Muscle layer of colon (tissue), 2 donors: Measurements from ENCODE around the gene PHACTR3.
"Not testable (repeated sequence)": the region's sequence is repeated elsewhere in the genome, so short reads cannot be mapped to it uniquely, and the experiment has no call there.

Experiments used
- H3K27ac ChIP-seq: one replicate; pipeline ENCODE4 v1.7.0; 2013; ENCODE audit warnings: low read depth, mild to moderate bottlenecking, low read length, moderate library complexity
- H3K27me3 ChIP-seq, 2 donors: one replicate each; pipeline ENCODE4 v1.7.0; 2013; ENCODE audit warnings: low read length in 2 of 2, mild to moderate bottlenecking in 2 of 2; ENCODE audit not compliant: insufficient read depth in 2 of 2, control insufficient read depth in 1 of 2
- H3K36me3 ChIP-seq: one replicate; pipeline ENCODE4 v1.7.0; 2013; ENCODE audit warnings: mild to moderate bottlenecking, low read length; ENCODE audit not compliant: insufficient read depth
- H3K4me1 ChIP-seq: one replicate; pipeline ENCODE4 v1.7.0; 2013; ENCODE audit warnings: mild to moderate bottlenecking, low read length; ENCODE audit not compliant: insufficient read depth
- H3K4me3 ChIP-seq, 2 donors: one replicate each; pipeline ENCODE4 v1.7.0; 2013; ENCODE audit warnings: low read length in 2 of 2, low read depth in 1 of 2, mild to moderate bottlenecking in 1 of 2, moderate library complexity in 1 of 2
- H3K9ac ChIP-seq: one replicate; pipeline ENCODE4 v1.7.0; 2013; ENCODE audit warnings: low read length
- H3K9me3 ChIP-seq: one replicate; pipeline ENCODE4 v1.7.0; 2013; ENCODE audit warnings: mild to moderate bottlenecking, low read length
- donor health status: abdominal sarcoma.
- donor health status: Adenocarcinoma of cecum.

PHACTR3 gene

GRCh38 chr20:59845472-59845871 is 241.1 kb downstream of the PHACTR3 start:
- Histone ChIP-seq H3K4me1 (no peaks in the 10 kb centered on the region), H3K4me3 (no peak overlapping the region), H3K9me3 (no peaks in the 10 kb centered on the region), H3K9ac (no peak overlapping the region), H3K27ac (no peak overlapping the region), H3K36me3 (no peaks in the 10 kb centered on the region), H3K27me3 (peaks cover 0 to under 1% of the 10 kb centered on the region in 2 donors)

- no peak overlapping the region for H3K9ac ChIP-seq
- no peaks in the 10 kb centered on the region for H3K4me1 ChIP-seq
- H3K27me3 ChIP-seq, result no peaks in the 10 kb centered on the region
- H3K9me3 ChIP-seq, result no peaks in the 10 kb centered on the region
- H3K36me3 ChIP-seq, result no peaks in the 10 kb centered on the region
- H3K4me3 ChIP-seq, result no peak overlapping the region
- no peak overlapping the region for H3K27ac ChIP-seq
Measured at GRCh38 chr20:59848182-59848581, 243.8 kb downstream of the PHACTR3 start.

DNA sequence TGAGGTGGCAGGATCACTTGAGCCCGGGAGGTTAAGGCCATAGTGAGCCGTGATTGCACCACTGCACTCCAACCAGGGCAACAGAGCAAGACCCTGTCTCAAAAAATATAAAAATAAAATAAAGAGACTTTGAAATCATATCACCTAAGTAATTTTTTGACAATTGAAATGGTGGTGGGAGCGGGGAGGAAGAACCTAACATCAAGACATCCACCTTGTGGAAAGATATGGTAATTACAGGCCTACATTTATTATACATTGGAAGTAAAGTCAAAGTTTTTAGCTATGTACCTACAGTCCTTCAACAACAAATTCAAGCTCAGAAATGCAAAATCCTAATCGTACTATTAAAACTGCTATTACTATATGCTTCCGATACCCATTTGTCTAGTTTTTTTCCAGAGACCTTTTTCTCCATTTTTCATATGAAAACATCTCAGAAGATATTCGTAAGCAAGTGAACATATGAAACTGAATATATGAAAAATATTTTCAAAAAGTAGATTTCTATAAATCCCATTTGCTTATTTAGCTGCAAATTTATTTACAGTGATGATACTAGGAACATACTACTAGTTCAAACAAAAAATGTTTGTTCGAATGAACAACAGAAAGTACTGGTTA is 245.8 kb downstream of the PHACTR3 start:
- no peaks in the 10 kb centered on the region for H3K9me3 ChIP-seq
- H3K27ac ChIP-seq, result no peak overlapping the region
- H3K4me3 ChIP-seq, result no peak overlapping the region
- no peak overlapping the region for H3K9ac ChIP-seq
- H3K4me1 ChIP-seq, result no peaks in the 10 kb centered on the region
- H3K27me3 ChIP-seq, result no peaks in the 10 kb centered on the region
- no peaks in the 10 kb centered on the region for H3K36me3 ChIP-seq

- not testable (repeated sequence) for H3K27ac ChIP-seq, H3K9me3 ChIP-seq, H3K9ac ChIP-seq, H3K4me1 ChIP-seq, H3K4me3 ChIP-seq, H3K27me3 ChIP-seq, H3K36me3 ChIP-seq
Measured at GRCh38 chr20:59856526-59856925, 252.2 kb downstream of the PHACTR3 start.

DNA sequence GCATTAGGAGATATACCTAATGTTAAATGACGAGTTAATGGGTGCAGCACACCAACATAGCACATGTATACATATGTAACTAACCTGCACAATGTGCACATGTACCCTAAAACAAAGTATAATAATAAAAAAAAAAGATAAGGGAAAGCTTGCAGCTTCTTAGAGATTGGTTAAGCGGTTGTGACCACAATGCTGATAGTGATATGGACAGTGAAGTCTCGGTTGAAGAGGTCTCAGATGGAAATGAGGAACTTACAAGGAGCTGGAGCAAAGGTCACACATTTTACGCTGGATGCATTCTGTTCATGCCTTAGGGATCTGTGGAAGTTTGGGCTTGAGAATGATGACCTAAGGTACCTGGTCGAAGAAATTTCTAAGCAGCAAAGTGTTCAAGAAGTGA is 252.6 kb downstream of the PHACTR3 start:
- H3K9me3 ChIP-seq, H3K4me3 ChIP-seq, H3K27ac ChIP-seq, H3K9ac ChIP-seq, H3K36me3 ChIP-seq, H3K4me1 ChIP-seq, H3K27me3 ChIP-seq: not testable (repeated sequence)

GRCh38 chr20:59857966-59858365 is 253.6 kb downstream of the PHACTR3 start:
- H3K4me3 ChIP-seq, result no peak overlapping the region
- no peak overlapping the region for H3K9ac ChIP-seq
- no peaks in the 10 kb centered on the region for H3K36me3 ChIP-seq
- H3K4me1 ChIP-seq, result no peaks in the 10 kb centered on the region
- no peaks in the 10 kb centered on the region for H3K27me3 ChIP-seq
- no peak overlapping the region for H3K27ac ChIP-seq
- H3K9me3 ChIP-seq, result no peaks in the 10 kb centered on the region

DNA sequence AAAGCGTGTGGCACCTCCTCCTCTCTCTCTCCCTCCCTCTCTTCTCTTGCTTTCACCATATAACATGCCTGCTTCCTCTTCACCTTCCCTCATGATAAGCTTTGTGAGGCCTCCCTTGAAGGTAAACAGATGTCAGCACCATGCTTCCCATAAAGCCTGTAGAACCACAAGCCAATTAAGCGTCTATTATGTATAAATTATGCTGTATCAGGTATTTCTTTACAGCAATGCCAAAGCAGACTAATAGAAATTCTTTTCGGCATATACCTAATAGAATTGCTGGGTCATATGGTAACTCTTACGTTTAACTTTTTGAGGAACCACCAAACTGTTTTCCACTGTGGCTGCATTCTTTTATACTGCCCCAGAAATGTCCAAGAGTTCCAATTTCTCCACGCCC is 254.1 kb downstream of the PHACTR3 start:
- Histone ChIP-seq H3K27ac (no peak overlapping the region), H3K9ac (no peak overlapping the region), H3K4me3 (no peak overlapping the region), H3K9me3 (no peaks in the 10 kb centered on the region), H3K36me3 (no peaks in the 10 kb centered on the region), H3K4me1 (no peaks in the 10 kb centered on the region), H3K27me3 (no peaks in the 10 kb centered on the region)

DNA sequence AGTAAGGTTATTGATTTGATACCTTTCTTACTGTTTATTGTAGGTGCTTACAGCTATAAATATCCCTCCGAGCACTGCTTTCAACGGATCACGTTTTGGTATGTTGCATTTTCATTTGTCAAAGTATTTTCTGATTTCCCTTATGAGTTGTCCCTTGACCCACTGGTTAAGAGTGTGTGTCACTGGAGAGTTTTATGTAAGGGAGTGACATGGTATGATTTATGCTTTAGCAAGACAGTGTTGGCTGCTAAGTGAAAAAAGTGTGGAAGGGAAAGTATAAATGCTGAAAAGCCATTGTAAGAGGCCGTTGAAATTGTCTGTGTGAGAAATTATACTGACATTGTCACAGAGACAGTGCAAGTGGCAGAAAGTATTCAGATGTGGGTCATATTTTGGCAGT is 257.1 kb downstream of the PHACTR3 start:
- no peak overlapping the region for H3K27ac ChIP-seq
- H3K9me3 ChIP-seq, result no peaks in the 10 kb centered on the region
- H3K4me1 ChIP-seq, result no peaks in the 10 kb centered on the region
- no peaks in the 10 kb centered on the region for H3K27me3 ChIP-seq
- no peak overlapping the region for H3K4me3 ChIP-seq
- H3K9ac ChIP-seq, result no peak overlapping the region
- H3K36me3 ChIP-seq, result no peaks in the 10 kb centered on the region

GRCh38 chr20:59863058-59863457 is 258.7 kb downstream of the PHACTR3 start:
- no peaks in the 10 kb centered on the region for H3K36me3 ChIP-seq
- no peak overlapping the region for H3K27ac ChIP-seq
- no peak overlapping the region for H3K4me3 ChIP-seq

GRCh38 chr20:59864726-59865125 is 260.4 kb downstream of the PHACTR3 start:
- Histone ChIP-seq H3K27ac (no peak overlapping the region), H3K9ac (no peak overlapping the region), H3K4me1 (no peaks in the 10 kb centered on the region), H3K4me3 (no peak overlapping the region), H3K36me3 (no peaks in the 10 kb centered on the region), H3K27me3 (no peaks in the 10 kb centered on the region), H3K9me3 (no peaks in the 10 kb centered on the region)

More at GRCh38 chr20:59863058-59863457, 258.7 kb downstream of the PHACTR3 start:
- Histone ChIP-seq H3K4me1 (no peaks in the 10 kb centered on the region), H3K9ac (no peak overlapping the region), H3K27me3 (no peaks in the 10 kb centered on the region), H3K9me3 (no peaks in the 10 kb centered on the region)

DNA sequence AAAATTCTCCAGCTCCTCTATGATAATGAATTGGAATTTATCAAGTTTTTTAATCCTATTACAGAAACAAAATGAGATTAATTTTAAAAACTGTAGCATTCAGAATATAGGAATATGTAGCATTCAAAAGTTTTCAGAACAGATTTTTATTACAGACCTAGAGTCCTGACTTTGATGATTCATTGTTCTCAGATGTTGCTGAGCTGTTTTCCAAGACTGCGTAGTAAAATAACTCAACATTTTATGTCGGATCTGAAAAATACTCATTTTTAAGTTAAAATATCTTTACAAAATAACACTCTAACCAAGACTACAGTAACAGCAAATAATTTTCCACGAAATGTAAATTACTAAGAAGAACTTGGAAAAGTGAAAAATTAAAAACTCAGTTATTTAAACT is 262.0 kb downstream of the PHACTR3 start:
- no peak overlapping the region for H3K27ac ChIP-seq
- H3K36me3 ChIP-seq, result no peaks in the 10 kb centered on the region
- H3K27me3 ChIP-seq, result no peaks in the 10 kb centered on the region
- no peak overlapping the region for H3K9ac ChIP-seq
- H3K4me3 ChIP-seq, result no peak overlapping the region
- no peaks in the 10 kb centered on the region for H3K9me3 ChIP-seq
- H3K4me1 ChIP-seq, result no peaks in the 10 kb centered on the region

DNA sequence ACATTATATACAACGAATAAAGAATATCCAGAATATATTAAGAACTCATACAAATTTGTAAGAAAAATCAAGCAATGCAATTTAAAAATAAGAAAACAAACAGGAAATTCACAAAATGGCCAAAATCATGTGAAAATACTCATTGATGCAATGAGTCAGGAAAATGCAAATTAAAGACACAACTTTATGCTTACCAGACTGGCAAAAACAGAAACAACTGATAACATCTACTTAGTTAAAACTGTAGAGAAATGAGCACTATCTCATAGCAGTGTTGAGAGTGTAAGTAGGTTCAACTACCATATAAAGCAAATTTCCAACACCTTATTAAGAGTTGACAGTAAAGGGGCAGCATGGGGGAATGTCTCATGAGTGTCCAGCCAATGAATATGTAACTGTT is 266.8 kb downstream of the PHACTR3 start:
- Histone ChIP-seq H3K27ac (no peak overlapping the region), H3K36me3 (no peaks in the 10 kb centered on the region), H3K9ac (no peak overlapping the region), H3K27me3 (no peaks in the 10 kb centered on the region), H3K4me3 (no peak overlapping the region), H3K9me3 (no peaks in the 10 kb centered on the region), H3K4me1 (no peaks in the 10 kb centered on the region)
